ENCODE data around the gene NBR1. TPM values are rescaled to one million over a fixed set of nuclear protein-coding genes. Genes with fewer than 3 reads are reported as not detected.

Gene NBR1
- total and polyA plus RNA-seq, 10 donors, result 18.5 to 103 (median 84.1) TPM

- peak in 2 of 3 donors; percentile 50 to 68 for TF ChIP-seq POLR2AphosphoS5 (IDR thresholded peaks at IDR 0.05)
- TF ChIP-seq CTCF (IDR thresholded peaks at IDR 0.05 in 8 of 11, conservative IDR thresholded peaks at IDR 0.05 in 3 of 11), result no peak
- no peak for TF ChIP-seq POLR2A (IDR thresholded peaks at IDR 0.05)
- peaks cover 0 to 16% (median 0%) of the 10 kb centered on the region in 6 donors for H3K36me3 ChIP-seq
- peaks cover 18 to 51% (median 48%) of the 10 kb centered on the region in 6 donors for H3K4me1 ChIP-seq
- H3K4me3 ChIP-seq, result peak overlapping the region; percentile 59 to 87 (median 80)
- WGBS, 5 donors, result 0 to 3% (median 1%) methylated on average over 27 to 29 of the region's 29 CpGs
- no peaks in the 10 kb centered on the region for H3K9me3 ChIP-seq
- H3K27ac ChIP-seq, result peak overlapping the region; percentile 94 to 99 (median 98)
- intact Hi-C loops (cut with DNase I; ENCODE audit: low total_unique reads), result loop anchor here (5.0 kb wide), 1 partner anchor 42 kb away; the partner anchor contains the start of gene BRCA1
- peak; percentile 92 for DNase-seq
- no peaks in the 10 kb centered on the region for H3K27me3 ChIP-seq (replicated peaks in 1 of 7)
Measured at GRCh38 chr17:43169561-43170139, 1.4 kb upstream of the NBR1 start.

DNA sequence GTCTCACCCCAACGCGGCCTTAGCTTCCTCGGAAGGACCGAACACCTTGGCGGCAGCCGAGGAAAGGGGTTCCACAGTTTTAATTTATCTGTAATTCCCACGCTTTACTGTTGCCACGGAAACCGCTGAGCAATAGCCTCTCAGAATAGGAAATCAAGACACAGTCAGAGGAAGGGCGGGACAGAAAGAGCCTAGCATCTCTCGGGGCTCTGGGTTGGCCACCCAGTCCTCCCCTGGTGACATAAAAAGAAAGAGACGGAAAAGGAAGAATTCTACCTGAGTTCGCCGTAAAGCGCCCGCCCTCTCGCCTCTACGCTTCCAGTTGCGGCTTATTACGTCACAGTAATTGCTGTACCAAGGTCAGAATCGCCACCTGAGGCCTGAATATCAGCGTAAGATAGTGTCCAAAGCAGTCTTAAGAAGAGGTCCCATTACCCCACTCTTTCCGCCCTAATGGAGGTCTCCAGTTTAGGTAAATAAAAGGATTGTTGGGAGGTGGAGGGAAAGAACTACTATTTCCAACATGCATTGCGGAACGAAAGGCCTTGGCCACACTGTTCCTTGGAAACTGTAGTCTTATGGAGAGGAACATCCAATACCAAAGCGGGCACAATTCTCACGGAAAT is 761 bp upstream of the NBR1 start:
- WGBS, 5 donors, result 0 to 1% (median 0%) methylated on average over 25 to 27 of the region's 27 CpGs
- Histone ChIP-seq H3K4me3 (peak overlapping the region; percentile 59 to 87 (median 80)), H3K36me3 (peaks cover 0 to 22% (median under 1%) of the 10 kb centered on the region in 6 donors), H3K27me3 (replicated peaks in 1 of 7) (no peaks in the 10 kb centered on the region), H3K4me1 (peaks cover 18 to 57% (median 54%) of the 10 kb centered on the region in 6 donors), H3K9me3 (no peaks in the 10 kb centered on the region), H3K27ac (peak overlapping the region; percentile 94 to 99 (median 98))
- TF ChIP-seq POLR2AphosphoS5 (IDR thresholded peaks at IDR 0.05) (peak in 2 of 3 donors; percentile 1 to 85), POLR2A (IDR thresholded peaks at IDR 0.05) (no peak), CTCF (IDR thresholded peaks at IDR 0.05 in 8 of 11, conservative IDR thresholded peaks at IDR 0.05 in 3 of 11) (peak in 1 of 11 experiments; percentile 20)
- peak; percentile 94 for DNase-seq
- intact Hi-C loops (cut with DNase I; ENCODE audit: low total_unique reads), result loop anchor here (5.0 kb wide), 1 partner anchor 43 kb away; the partner anchor contains the start of gene BRCA1

DNA sequence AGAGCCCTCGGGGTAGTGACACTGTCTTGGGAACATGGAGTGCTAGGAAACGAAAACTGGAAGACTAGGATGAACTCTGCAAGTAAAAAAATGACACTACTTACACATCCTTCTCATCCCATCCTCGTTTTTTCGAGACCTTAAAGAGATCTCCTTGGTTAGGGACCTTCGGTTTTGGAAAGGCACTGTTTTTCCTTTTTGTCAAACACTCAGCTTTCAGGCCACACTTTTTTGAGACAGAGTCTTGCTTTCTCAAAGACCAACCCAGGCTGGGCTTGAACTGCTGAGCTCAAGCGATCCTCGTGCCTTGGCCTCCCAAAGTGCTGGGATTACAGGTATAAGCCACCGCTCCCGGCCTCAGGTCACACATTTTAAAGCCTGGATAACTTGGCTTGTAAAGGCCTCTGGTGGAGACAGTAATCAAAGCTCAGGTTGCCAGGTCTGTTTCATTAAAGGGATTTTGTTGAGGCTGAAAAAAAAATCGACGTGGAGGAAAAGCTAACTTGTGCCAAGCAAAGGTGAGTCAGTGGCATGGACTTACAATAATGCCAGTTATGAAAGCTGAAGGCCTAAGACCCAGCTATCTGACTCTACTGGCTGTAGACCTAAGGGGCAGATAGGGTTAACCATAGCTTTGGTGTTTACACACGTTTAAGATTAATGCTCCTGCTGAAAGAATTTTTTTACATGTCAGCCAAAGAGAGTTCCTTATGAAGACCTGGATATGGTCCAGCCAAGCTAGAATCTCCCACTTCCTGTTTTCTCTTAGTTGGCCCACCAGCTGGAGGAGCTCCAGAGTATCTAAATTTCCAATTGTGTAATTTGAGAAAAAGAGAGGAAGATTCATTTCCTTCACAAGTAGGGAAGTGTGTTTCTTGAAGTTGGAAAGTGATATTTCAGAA is 823 bp downstream of the NBR1 start:
- H3K9me3 ChIP-seq, result no peaks in the 10 kb centered on the region
- peaks cover 0 to 32% (median 12%) of the 10 kb centered on the region in 6 donors for H3K36me3 ChIP-seq
- WGBS, 5 donors, result 10 to 15% (median 13%) methylated on average over 12 of the region's 12 CpGs
- TF ChIP-seq CTCF (IDR thresholded peaks at IDR 0.05 in 8 of 11, conservative IDR thresholded peaks at IDR 0.05 in 3 of 11), result no peak
- peak in 1 of 3 donors; percentile 24 for TF ChIP-seq POLR2AphosphoS5 (IDR thresholded peaks at IDR 0.05)
- H3K4me3 ChIP-seq, result peak overlapping the region; percentile 59 to 87 (median 80)
- no peak for DNase-seq
- intact Hi-C loops (cut with DNase I; ENCODE audit: low total_unique reads), result loop anchor here (5.0 kb wide), 1 partner anchor 45 kb away; the partner anchor contains the start of gene BRCA1
- H3K27ac ChIP-seq, result peak overlapping the region; percentile 94 to 99 (median 98)
- H3K27me3 ChIP-seq (replicated peaks in 1 of 7), result no peaks in the 10 kb centered on the region
- peaks cover 34 to 73% (median 70%) of the 10 kb centered on the region in 6 donors for H3K4me1 ChIP-seq

All from spleen (tissue), 11 donors.